GM19025 (cell line): Measurements from ENCODE around the gene PPP1R3C.

ENCODE experiments used
- ATAC-seq: cut with Tn5 transposase; IDR thresholded peaks from one replicate; pipeline ENCODE4 v1.9.1; 2021; ENCODE audit warnings: mild to moderate bottlenecking, low read depth, moderate library complexity; ENCODE audit not compliant: unreplicated experiment

Gene PPP1R3C

GRCh38 chr10:91629715-91630549, 2.9 kb downstream of the PPP1R3C start:
- ATAC-seq: no peak

GRCh38 chr10:91628383-91628782, 4.5 kb downstream of the PPP1R3C start:
- ATAC-seq: no peak

GRCh38 chr10:91627344-91628102, 5.3 kb downstream of the PPP1R3C start:
- ATAC-seq: no peak

- no peak for ATAC-seq
Observed at GRCh38 chr10:91626936-91627335, 5.9 kb downstream of the PPP1R3C start.

GRCh38 chr10:91624633-91625032, 8.2 kb downstream of the PPP1R3C start:
- no peak for ATAC-seq

- ATAC-seq: no peak
Observed at GRCh38 chr10:91622601-91623000, 10.3 kb downstream of the PPP1R3C start.

GRCh38 chr10:91621483-91622113, 11.3 kb downstream of the PPP1R3C start:
- ATAC-seq: no peak

GRCh38 chr10:91617072-91617609, 15.7 kb downstream of the PPP1R3C start:
- ATAC-seq: no peak

- no peak for ATAC-seq
Observed at GRCh38 chr10:91616137-91616536, 16.7 kb downstream of the PPP1R3C start.

- no peak for ATAC-seq
Observed at GRCh38 chr10:91614225-91614624, 18.6 kb downstream of the PPP1R3C start.

GRCh38 chr10:91613411-91614187, 19.3 kb downstream of the PPP1R3C start:
- ATAC-seq: no peak

- no peak for ATAC-seq
Observed at GRCh38 chr10:91610919-91611318, 22.0 kb downstream of the PPP1R3C start.

- ATAC-seq: no peak
Observed at GRCh38 chr10:91610444-91610843, 22.4 kb downstream of the PPP1R3C start.

GRCh38 chr10:91607646-91608403, 25.0 kb downstream of the PPP1R3C start:
- no peak for ATAC-seq

GRCh38 chr10:91605968-91606367, 26.9 kb downstream of the PPP1R3C start:
- ATAC-seq: no peak

GRCh38 chr10:91604553-91605534, 28.0 kb downstream of the PPP1R3C start:
- no peak for ATAC-seq

GRCh38 chr10:91603931-91604331, 28.9 kb downstream of the PPP1R3C start:
- no peak for ATAC-seq

- ATAC-seq: no peak
Observed at GRCh38 chr10:91602868-91603568, 29.9 kb downstream of the PPP1R3C start.
